Mesenchymal stem cell (in vitro differentiated cells and primary cell): Measurements from ENCODE around the gene PRR30.

Source experiments
- DNase-seq: peaks from one replicate; pipeline ENCODE4 v3.0.0-alpha.2; 2013
- H2AFZ ChIP-seq: one replicate; pipeline ENCODE4 v1.6.1; 2013; ENCODE audit warnings: low read depth, mild to moderate bottlenecking, control low read depth, inconsistent platforms, low read length, moderate library complexity
- H2AK5ac ChIP-seq: 2 replicates; pipeline ENCODE4 v1.6.1; 2013; ENCODE audit warnings: low read length, moderate library complexity, mild to moderate bottlenecking, inconsistent platforms; ENCODE audit not compliant: severe bottlenecking
- H2BK120ac ChIP-seq: one replicate; pipeline ENCODE4 v1.6.1; 2013; ENCODE audit warnings: low read depth, mild to moderate bottlenecking, inconsistent platforms, low read length, moderate library complexity
- H2BK12ac ChIP-seq, 2 experiments: one replicate each; pipeline ENCODE4 v1.6.1; 2013; ENCODE audit warnings: inconsistent platforms in 2 of 2, low read length in 2 of 2, mild to moderate bottlenecking in 2 of 2, moderate library complexity in 2 of 2, control low read depth in 1 of 2
- H2BK15ac ChIP-seq: one replicate; pipeline ENCODE4 v1.6.1; 2013; ENCODE audit warnings: mild to moderate bottlenecking, low read depth, inconsistent platforms; ENCODE audit not compliant: poor library complexity, severe bottlenecking
- H2BK5ac ChIP-seq: 2 replicates; pipeline ENCODE4 v1.6.1; 2013; ENCODE audit warnings: low read depth, mild to moderate bottlenecking, low read length, control low read depth, inconsistent platforms; ENCODE audit not compliant: poor library complexity, severe bottlenecking
- H3K14ac ChIP-seq, 2 experiments: one replicate each; pipeline ENCODE4 v1.6.1; 2013; ENCODE audit warnings: inconsistent platforms in 2 of 2, low read length in 2 of 2, control low read depth in 1 of 2, mild to moderate bottlenecking in 1 of 2, moderate library complexity in 1 of 2
- H3K18ac ChIP-seq, 2 experiments: one replicate each; pipeline ENCODE4 v1.6.1; 2013; ENCODE audit warnings: inconsistent platforms in 2 of 2, low read length in 2 of 2, control low read depth in 1 of 2, low read depth in 1 of 2, mild to moderate bottlenecking in 1 of 2
- H3K23ac ChIP-seq, 2 experiments: one replicate each; pipeline ENCODE4 v1.6.1; 2013; ENCODE audit warnings: inconsistent platforms in 2 of 2, low read length in 2 of 2, mild to moderate bottlenecking in 2 of 2, moderate library complexity in 2 of 2, control low read depth in 1 of 2
- H3K27ac ChIP-seq: 2 replicates; pipeline ENCODE4 v1.5.1; 2013; ENCODE audit warnings: mild to moderate bottlenecking, moderate library complexity, low read length, control low read depth, inconsistent platforms; ENCODE audit not compliant: poor library complexity, severe bottlenecking
- H3K27me3 ChIP-seq, 2 experiments: 2 replicates each; pipeline versions ENCODE4 v1.6.1 to v1.7.0; 2013; ENCODE audit warnings: low read length in 2 of 2, mild to moderate bottlenecking in 2 of 2, moderate library complexity in 2 of 2, control low read depth in 1 of 2, inconsistent platforms in 1 of 2; ENCODE audit not compliant: control insufficient read depth in 1 of 2, insufficient read depth in 1 of 2
- H3K36me3 ChIP-seq, 2 experiments: 2 replicates each; pipeline versions ENCODE4 v1.6.1 to v1.7.0; 2013; ENCODE audit warnings: low read length in 2 of 2, control low read depth in 1 of 2, inconsistent platforms in 1 of 2, low read depth in 1 of 2, mild to moderate bottlenecking in 1 of 2; ENCODE audit not compliant: insufficient read depth in 2 of 2, control insufficient read depth in 1 of 2
- H3K4ac ChIP-seq, 2 experiments: one replicate each; pipeline ENCODE4 v1.6.1; 2013; ENCODE audit warnings: inconsistent platforms in 2 of 2, low read length in 2 of 2, mild to moderate bottlenecking in 2 of 2, moderate library complexity in 2 of 2, control low read depth in 1 of 2, low read depth in 1 of 2
- H3K4me1 ChIP-seq: 2 replicates; pipeline ENCODE4 v1.6.1; 2013; ENCODE audit warnings: low read depth, low read length, control low read depth; ENCODE audit not compliant: control insufficient read depth, insufficient read depth
- H3K4me2 ChIP-seq: 2 replicates; pipeline ENCODE4 v1.6.1; 2013; ENCODE audit warnings: low read length, mild to moderate bottlenecking, inconsistent platforms; ENCODE audit not compliant: poor library complexity, severe bottlenecking
- H3K4me3 ChIP-seq, 2 experiments: 2 replicates each; pipeline versions ENCODE4 v1.5.1 to v1.7.0; 2013; ENCODE audit warnings: low read length in 2 of 2, mild to moderate bottlenecking in 2 of 2, control low read depth in 1 of 2, low read depth in 1 of 2; ENCODE audit not compliant: insufficient read depth in 1 of 2
- H3K79me1 ChIP-seq: replicated peaks from 2 replicates; pipeline ENCODE4 v1.6.1; 2013; ENCODE audit warnings: mild to moderate bottlenecking, control low read depth, low read length, inconsistent platforms; ENCODE audit not compliant: poor library complexity, severe bottlenecking
- H3K9ac ChIP-seq: 2 replicates; pipeline ENCODE4 v1.7.0; 2013; ENCODE audit warnings: mild to moderate bottlenecking, low read length, moderate library complexity
- H3K9me3 ChIP-seq: 2 replicates; pipeline ENCODE4 v1.7.0; 2013; ENCODE audit warnings: mild to moderate bottlenecking, low read length; ENCODE audit not compliant: control insufficient read depth
- H4K8ac ChIP-seq: one replicate; pipeline ENCODE4 v1.6.1; 2013; ENCODE audit warnings: inconsistent platforms, mild to moderate bottlenecking, low read length, moderate library complexity
- H4K91ac ChIP-seq: one replicate; pipeline ENCODE4 v1.6.1; 2013; ENCODE audit warnings: mild to moderate bottlenecking, low read length, inconsistent platforms
- WGBS: methylation state at CpG from one replicate; pipeline ENCODE4 v1.1.7; 2013; ENCODE audit warnings: mixed read lengths; 5-methylcytosine and 5-hydroxymethylcytosine counted together

Gene PRR30

DNA sequence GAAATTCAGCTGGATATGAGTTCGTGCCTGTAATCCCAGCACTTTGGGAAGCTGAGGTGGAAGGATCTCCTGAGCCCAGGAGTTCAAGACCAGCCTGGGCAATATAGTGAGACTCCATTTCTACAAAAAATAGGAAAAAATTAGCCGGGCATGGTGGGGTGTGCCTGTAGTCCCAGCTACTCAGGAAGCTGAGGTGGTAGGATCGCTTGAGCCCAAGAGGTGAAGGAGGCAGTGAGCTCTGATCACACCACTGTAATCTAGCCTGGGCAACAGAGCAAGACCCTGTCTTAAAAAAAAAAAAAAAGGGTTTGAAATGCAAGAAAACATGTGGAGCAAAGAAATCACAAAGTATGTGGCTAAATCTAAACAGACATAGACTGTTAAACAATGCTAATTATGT is 30.1 kb downstream of the PRR30 start:
- Histone ChIP-seq H3K27ac (no peak overlapping the region), H3K4ac (no peak overlapping the region), H3K9me3 (no peaks in the 10 kb centered on the region), H2BK5ac (no peak overlapping the region), H3K4me2 (no peak overlapping the region), H2AK5ac (no peak overlapping the region), H3K79me1 (no peaks in the 10 kb centered on the region), H4K91ac (no peak overlapping the region), H2AFZ (no peak overlapping the region), H4K8ac (no peak overlapping the region), H3K4me1 (no peaks in the 10 kb centered on the region), H3K36me3 (no peaks in the 10 kb centered on the region), H2BK15ac (no peak overlapping the region), H3K14ac (no peak overlapping the region), H3K23ac (no peak overlapping the region), H3K27me3 (peaks cover 3 to 30% of the 10 kb centered on the region in 2 experiments), H3K9ac (no peak overlapping the region), H3K4me3 (no peak overlapping the region), H2BK12ac (no peak overlapping the region), H2BK120ac (no peak overlapping the region), H3K18ac (no peak overlapping the region)
- DNase-seq = no peak
- WGBS = 87% methylated on average over 3 of the region's 3 CpGs

DNA sequence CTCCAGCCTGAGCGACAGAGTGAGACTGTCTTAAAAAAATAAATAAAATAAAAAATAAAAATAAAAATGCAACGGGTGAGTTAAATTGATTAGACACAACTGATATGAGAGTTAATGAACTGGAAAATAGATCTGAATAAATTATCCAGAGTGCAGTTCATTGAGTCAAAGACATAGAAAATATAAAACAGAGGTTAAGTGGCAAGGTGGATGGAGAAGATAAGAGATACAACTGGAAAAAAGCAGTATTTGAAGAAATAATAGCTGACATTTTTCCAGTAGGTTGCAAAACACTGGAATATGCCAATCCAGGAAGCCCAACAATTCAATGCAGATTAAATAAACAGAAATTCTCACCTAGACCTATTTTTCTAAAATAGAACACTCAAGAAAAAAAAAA is 31.0 kb downstream of the PRR30 start:
- Histone ChIP-seq H3K9me3 (no peaks in the 10 kb centered on the region), H3K27ac (no peak overlapping the region), H2BK12ac (no peak overlapping the region), H3K18ac (no peak overlapping the region), H4K8ac (no peak overlapping the region), H3K23ac (no peak overlapping the region), H3K4me1 (no peaks in the 10 kb centered on the region), H3K4me3 (no peak overlapping the region), H3K79me1 (no peaks in the 10 kb centered on the region), H3K4me2 (no peak overlapping the region), H3K27me3 (peaks cover 3 to 28% of the 10 kb centered on the region in 2 experiments), H2BK120ac (no peak overlapping the region), H3K9ac (no peak overlapping the region), H2AFZ (no peak overlapping the region), H2AK5ac (no peak overlapping the region), H4K91ac (no peak overlapping the region), H2BK15ac (no peak overlapping the region), H3K4ac (no peak overlapping the region), H2BK5ac (no peak overlapping the region), H3K36me3 (no peaks in the 10 kb centered on the region), H3K14ac (no peak overlapping the region)
- WGBS = 95% methylated on average over 1 of the region's 2 CpGs
- no peak for DNase-seq

DNA sequence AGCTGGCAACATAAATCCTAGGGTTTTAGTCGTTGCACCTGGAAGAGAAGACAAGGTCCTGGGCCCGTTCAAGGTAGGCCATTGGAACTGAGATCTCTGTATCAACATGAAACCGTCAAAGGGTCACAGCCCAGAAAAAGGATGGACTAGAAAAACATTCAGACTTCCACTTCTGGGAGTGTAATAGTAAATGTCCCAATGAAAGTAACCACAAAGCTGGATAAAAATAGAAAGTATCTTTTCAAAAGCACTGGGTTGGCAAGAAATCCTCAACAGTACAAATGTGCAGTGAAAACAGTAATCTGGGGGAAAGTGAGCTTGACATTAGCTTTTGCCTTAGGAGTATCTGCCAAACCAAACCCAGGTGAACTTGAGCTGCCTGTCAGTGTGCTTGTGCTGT is 33.2 kb downstream of the PRR30 start:
- 83% methylated on average over 2 of the region's 3 CpGs for WGBS

DNA sequence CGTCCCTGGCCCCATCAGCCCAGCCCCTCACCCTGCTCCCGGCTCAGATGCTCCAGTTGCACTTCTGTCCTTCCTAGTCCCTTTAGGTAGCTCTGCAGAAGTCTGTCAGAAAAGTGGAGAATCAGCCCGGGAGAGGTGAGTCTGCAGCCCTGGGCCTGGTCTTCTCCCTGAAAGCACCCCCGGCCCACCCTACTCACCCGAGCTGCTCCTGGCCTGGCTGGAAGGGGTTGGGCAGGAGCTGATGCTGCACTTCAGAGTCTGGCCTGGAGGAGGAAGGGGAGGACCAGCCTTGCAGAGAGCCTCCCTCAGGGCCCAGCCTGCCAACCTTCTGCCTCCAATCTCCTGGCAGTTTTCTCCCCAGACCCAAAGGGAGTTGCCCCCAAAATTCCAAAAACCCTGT is 36.9 kb downstream of the PRR30 start:
- peaks cover 12 to 55% of the 10 kb centered on the region in 2 experiments for H3K27me3 ChIP-seq
- no peak overlapping the region for H3K18ac ChIP-seq
- H2BK120ac ChIP-seq = no peak overlapping the region
- peaks cover 3% of the 10 kb centered on the region for H3K4me1 ChIP-seq
- H2BK15ac ChIP-seq = no peak overlapping the region
- 90% methylated on average over 5 of the region's 5 CpGs for WGBS
- no peak overlapping the region for H3K27ac ChIP-seq
- no peak for DNase-seq
- no peak overlapping the region for H2BK12ac ChIP-seq
- peak overlapping the region in 1 of 2 experiments; percentile 12 for H3K4me3 ChIP-seq
- no peak overlapping the region for H2AK5ac ChIP-seq
- H2AFZ ChIP-seq = no peak overlapping the region
- no peak overlapping the region for H3K14ac ChIP-seq
- H2BK5ac ChIP-seq = no peak overlapping the region
- H4K8ac ChIP-seq = no peak overlapping the region
- H3K79me1 ChIP-seq = no peaks in the 10 kb centered on the region
- no peaks in the 10 kb centered on the region for H3K36me3 ChIP-seq
- H3K9me3 ChIP-seq = no peaks in the 10 kb centered on the region
- no peak overlapping the region for H4K91ac ChIP-seq
- no peak overlapping the region for H3K4ac ChIP-seq
- H3K9ac ChIP-seq = no peak overlapping the region
- no peak overlapping the region for H3K4me2 ChIP-seq
- H3K23ac ChIP-seq = no peak overlapping the region

More for the DNA sequence above, 33.2 kb downstream of the PRR30 start:
- no peak overlapping the region for H3K4ac ChIP-seq
- H4K91ac ChIP-seq = no peak overlapping the region
- no peak overlapping the region for H2AFZ ChIP-seq
- H2BK120ac ChIP-seq = no peak overlapping the region
- no peak overlapping the region for H3K9ac ChIP-seq
- no peak overlapping the region for H3K14ac ChIP-seq
- no peak for DNase-seq
- no peaks in the 10 kb centered on the region for H3K36me3 ChIP-seq
- H3K18ac ChIP-seq = no peak overlapping the region
- H2BK12ac ChIP-seq = no peak overlapping the region
- no peak overlapping the region for H3K23ac ChIP-seq
- H3K27ac ChIP-seq = no peak overlapping the region
- H3K27me3 ChIP-seq = peaks cover 12 to 45% of the 10 kb centered on the region in 2 experiments
- H3K79me1 ChIP-seq = no peaks in the 10 kb centered on the region
- no peak overlapping the region for H3K4me2 ChIP-seq
- H2AK5ac ChIP-seq = no peak overlapping the region
- no peak overlapping the region for H2BK15ac ChIP-seq
- no peaks in the 10 kb centered on the region for H3K4me1 ChIP-seq
- H2BK5ac ChIP-seq = no peak overlapping the region
- H4K8ac ChIP-seq = no peak overlapping the region
- no peaks in the 10 kb centered on the region for H3K9me3 ChIP-seq
- H3K4me3 ChIP-seq = no peak overlapping the region
